ENCODE results near the gene RBM20.

The RBM20 gene

DNA sequence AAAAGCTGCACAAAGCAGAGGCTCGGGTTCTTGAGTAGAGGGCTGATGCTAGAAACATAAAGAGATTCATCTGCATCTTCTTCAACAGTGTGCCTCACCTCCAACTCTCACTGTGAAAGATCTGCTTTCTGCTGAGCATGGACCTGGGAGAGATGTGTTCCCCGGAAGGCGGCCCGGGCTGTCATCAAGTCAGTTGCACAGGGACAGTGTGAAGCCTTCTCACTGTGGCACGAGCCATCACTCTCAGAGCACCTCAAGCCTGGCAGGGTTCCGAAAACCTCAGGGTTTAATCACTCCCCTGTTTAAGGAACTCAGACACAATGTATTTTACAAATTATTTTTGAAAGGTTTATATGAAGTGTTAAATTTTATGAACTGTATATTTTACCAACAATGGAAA, 98.7 kb downstream of the RBM20 start:
- Histone ChIP-seq H3K36me3 (ENCODE audit: control insufficient read depth in 2 of 2, insufficient read depth in 2 of 2, low read length in 2 of 2) (no peaks in the 10 kb centered on the region), H3K27me3 (ENCODE audit: control insufficient read depth in 1 of 2, insufficient read depth in 2 of 2, low read length in 2 of 2) (no peaks in the 10 kb centered on the region), H3K27ac (ENCODE audit: low read length) (no peak overlapping the region), H3K9ac (ENCODE audit: low read length in 2 of 2) (no peak overlapping the region), H3K4me3 (ENCODE audit: low read length in 2 of 2) (no peak overlapping the region), H3K9me3 (ENCODE audit: control insufficient read depth in 2 of 2, low read length in 2 of 2) (no peaks in the 10 kb centered on the region), H3K4me1 (ENCODE audit: control insufficient read depth, insufficient read depth, low read length) (no peaks in the 10 kb centered on the region)

- no peak overlapping the region for H3K9ac ChIP-seq (ENCODE audit: low read length in 2 of 2)
Observed at GRCh38 chr10:110744782-110745181, 100.6 kb downstream of the RBM20 start.

GRCh38 chr10:110746254-110746826, 102.2 kb downstream of the RBM20 start:
- no peak overlapping the region for H3K4me3 ChIP-seq (ENCODE audit: low read length in 2 of 2)
- H3K4me1 ChIP-seq (ENCODE audit: control insufficient read depth, insufficient read depth, low read length), result no peaks in the 10 kb centered on the region
- no peaks in the 10 kb centered on the region for H3K9me3 ChIP-seq (ENCODE audit: control insufficient read depth in 2 of 2, low read length in 2 of 2)
- no peaks in the 10 kb centered on the region for H3K36me3 ChIP-seq (ENCODE audit: control insufficient read depth in 2 of 2, insufficient read depth in 2 of 2, low read length in 2 of 2)
- no peak overlapping the region for H3K27ac ChIP-seq (ENCODE audit: low read length)
- H3K27me3 ChIP-seq (ENCODE audit: control insufficient read depth in 1 of 2, insufficient read depth in 2 of 2, low read length in 2 of 2), result no peaks in the 10 kb centered on the region
- no peak overlapping the region for H3K9ac ChIP-seq (ENCODE audit: low read length in 2 of 2)

More at GRCh38 chr10:110744782-110745181, 100.6 kb downstream of the RBM20 start:
- Histone ChIP-seq H3K27me3 (ENCODE audit: control insufficient read depth in 1 of 2, insufficient read depth in 2 of 2, low read length in 2 of 2) (no peaks in the 10 kb centered on the region), H3K4me3 (ENCODE audit: low read length in 2 of 2) (no peak overlapping the region), H3K36me3 (ENCODE audit: control insufficient read depth in 2 of 2, insufficient read depth in 2 of 2, low read length in 2 of 2) (no peaks in the 10 kb centered on the region), H3K27ac (ENCODE audit: low read length) (no peak overlapping the region), H3K9me3 (ENCODE audit: control insufficient read depth in 2 of 2, low read length in 2 of 2) (no peaks in the 10 kb centered on the region), H3K4me1 (ENCODE audit: control insufficient read depth, insufficient read depth, low read length) (no peaks in the 10 kb centered on the region)

- no peaks in the 10 kb centered on the region for H3K9me3 ChIP-seq (ENCODE audit: control insufficient read depth in 2 of 2, low read length in 2 of 2)
- no peaks in the 10 kb centered on the region for H3K27me3 ChIP-seq (ENCODE audit: control insufficient read depth in 1 of 2, insufficient read depth in 2 of 2, low read length in 2 of 2)
- H3K27ac ChIP-seq (ENCODE audit: low read length), result no peak overlapping the region
- no peaks in the 10 kb centered on the region for H3K4me1 ChIP-seq (ENCODE audit: control insufficient read depth, insufficient read depth, low read length)
- no peak overlapping the region for H3K4me3 ChIP-seq (ENCODE audit: low read length in 2 of 2)
- H3K36me3 ChIP-seq (ENCODE audit: control insufficient read depth in 2 of 2, insufficient read depth in 2 of 2, low read length in 2 of 2), result no peaks in the 10 kb centered on the region
- H3K9ac ChIP-seq (ENCODE audit: low read length in 2 of 2), result no peak overlapping the region
Observed at GRCh38 chr10:110746969-110747608, 103.0 kb downstream of the RBM20 start.

DNA sequence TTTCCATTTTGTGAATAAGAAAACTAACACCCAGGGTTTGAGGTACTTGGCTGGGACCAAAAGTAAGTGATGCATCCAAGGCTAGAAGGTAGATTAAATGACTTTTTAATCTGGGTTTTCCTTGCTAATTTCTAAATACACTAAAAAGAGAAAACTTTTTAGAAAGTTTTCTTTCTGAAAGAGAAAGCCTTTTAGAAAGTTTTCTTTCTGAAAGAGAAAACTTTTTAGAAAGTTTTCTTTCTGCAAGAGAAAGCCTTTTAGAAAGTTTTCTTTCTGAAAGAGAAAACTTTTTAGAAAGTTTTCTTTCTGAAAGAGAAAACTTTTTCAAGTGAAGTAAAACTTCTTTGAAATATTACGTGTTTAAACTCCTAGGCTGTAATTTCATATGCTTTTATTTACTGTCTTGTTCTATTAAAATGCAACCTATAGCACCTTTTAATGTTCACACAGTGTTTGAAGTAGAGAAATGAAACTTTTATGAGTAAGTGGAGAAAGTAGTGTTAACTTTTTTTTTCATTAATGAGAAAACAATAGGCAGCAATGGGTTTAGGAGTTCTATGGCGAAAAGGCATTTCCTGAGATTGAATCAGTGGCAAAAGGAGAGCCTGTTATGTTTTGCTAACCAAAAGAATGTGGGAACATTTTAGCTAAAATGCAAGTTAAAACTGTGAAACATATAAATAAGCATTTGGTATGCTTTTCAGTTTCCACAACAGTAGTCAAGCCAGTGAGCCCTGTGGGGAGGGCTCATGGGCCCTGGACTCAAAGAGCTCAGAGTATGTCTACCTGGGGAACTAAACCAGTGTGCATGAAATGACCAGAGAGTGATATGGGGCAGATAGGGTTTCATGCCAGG, 103.7 kb downstream of the RBM20 start:
- Histone ChIP-seq H3K9me3 (ENCODE audit: control insufficient read depth in 2 of 2, low read length in 2 of 2) (no peaks in the 10 kb centered on the region), H3K27ac (ENCODE audit: low read length) (no peak overlapping the region), H3K27me3 (ENCODE audit: control insufficient read depth in 1 of 2, insufficient read depth in 2 of 2, low read length in 2 of 2) (no peaks in the 10 kb centered on the region), H3K4me3 (ENCODE audit: low read length in 2 of 2) (no peak overlapping the region), H3K36me3 (ENCODE audit: control insufficient read depth in 2 of 2, insufficient read depth in 2 of 2, low read length in 2 of 2) (no peaks in the 10 kb centered on the region), H3K9ac (ENCODE audit: low read length in 2 of 2) (no peak overlapping the region), H3K4me1 (ENCODE audit: control insufficient read depth, insufficient read depth, low read length) (no peaks in the 10 kb centered on the region)

GRCh38 chr10:110748970-110749369, 104.8 kb downstream of the RBM20 start:
- Histone ChIP-seq H3K27ac (ENCODE audit: low read length) (no peak overlapping the region), H3K4me1 (ENCODE audit: control insufficient read depth, insufficient read depth, low read length) (no peaks in the 10 kb centered on the region), H3K36me3 (ENCODE audit: control insufficient read depth in 2 of 2, insufficient read depth in 2 of 2, low read length in 2 of 2) (no peaks in the 10 kb centered on the region), H3K9me3 (ENCODE audit: control insufficient read depth in 2 of 2, low read length in 2 of 2) (no peaks in the 10 kb centered on the region), H3K9ac (ENCODE audit: low read length in 2 of 2) (no peak overlapping the region), H3K4me3 (ENCODE audit: low read length in 2 of 2) (no peak overlapping the region), H3K27me3 (ENCODE audit: control insufficient read depth in 1 of 2, insufficient read depth in 2 of 2, low read length in 2 of 2) (no peaks in the 10 kb centered on the region)

GRCh38 chr10:110750931-110751330, 106.8 kb downstream of the RBM20 start:
- Histone ChIP-seq H3K4me3 (ENCODE audit: low read length in 2 of 2) (no peak overlapping the region), H3K9me3 (ENCODE audit: control insufficient read depth in 2 of 2, low read length in 2 of 2) (no peaks in the 10 kb centered on the region), H3K9ac (ENCODE audit: low read length in 2 of 2) (no peak overlapping the region), H3K4me1 (ENCODE audit: control insufficient read depth, insufficient read depth, low read length) (no peaks in the 10 kb centered on the region), H3K27ac (ENCODE audit: low read length) (no peak overlapping the region), H3K36me3 (ENCODE audit: control insufficient read depth in 2 of 2, insufficient read depth in 2 of 2, low read length in 2 of 2) (no peaks in the 10 kb centered on the region), H3K27me3 (ENCODE audit: control insufficient read depth in 1 of 2, insufficient read depth in 2 of 2, low read length in 2 of 2) (no peaks in the 10 kb centered on the region)

DNA sequence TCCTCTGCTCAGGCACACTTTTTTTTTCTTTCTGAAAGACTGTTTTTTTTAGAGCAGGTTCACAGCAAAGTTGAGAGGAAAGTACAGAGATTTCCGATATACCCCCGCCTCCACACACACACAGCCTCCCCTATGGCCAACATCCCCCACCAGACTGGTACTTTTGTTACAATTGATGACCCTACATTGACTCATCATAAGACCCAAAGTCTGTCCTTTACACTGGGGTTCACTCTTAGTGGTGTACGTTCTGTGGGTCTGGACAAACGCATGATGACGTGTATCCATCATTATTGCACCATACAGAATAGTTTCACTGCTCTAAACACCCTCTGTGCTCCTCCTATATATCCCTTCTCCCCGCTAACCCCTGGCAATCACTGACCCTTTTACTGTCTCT, 107.7 kb downstream of the RBM20 start:
- no peaks in the 10 kb centered on the region for H3K9me3 ChIP-seq (ENCODE audit: control insufficient read depth in 2 of 2, low read length in 2 of 2)
- H3K4me1 ChIP-seq (ENCODE audit: control insufficient read depth, insufficient read depth, low read length), result peaks cover 2% of the 10 kb centered on the region
- H3K27me3 ChIP-seq (ENCODE audit: control insufficient read depth in 1 of 2, insufficient read depth in 2 of 2, low read length in 2 of 2), result no peaks in the 10 kb centered on the region
- H3K27ac ChIP-seq (ENCODE audit: low read length), result no peak overlapping the region
- no peak overlapping the region for H3K9ac ChIP-seq (ENCODE audit: low read length in 2 of 2)
- H3K36me3 ChIP-seq (ENCODE audit: control insufficient read depth in 2 of 2, insufficient read depth in 2 of 2, low read length in 2 of 2), result no peaks in the 10 kb centered on the region
- H3K4me3 ChIP-seq (ENCODE audit: low read length in 2 of 2), result no peak overlapping the region

DNA sequence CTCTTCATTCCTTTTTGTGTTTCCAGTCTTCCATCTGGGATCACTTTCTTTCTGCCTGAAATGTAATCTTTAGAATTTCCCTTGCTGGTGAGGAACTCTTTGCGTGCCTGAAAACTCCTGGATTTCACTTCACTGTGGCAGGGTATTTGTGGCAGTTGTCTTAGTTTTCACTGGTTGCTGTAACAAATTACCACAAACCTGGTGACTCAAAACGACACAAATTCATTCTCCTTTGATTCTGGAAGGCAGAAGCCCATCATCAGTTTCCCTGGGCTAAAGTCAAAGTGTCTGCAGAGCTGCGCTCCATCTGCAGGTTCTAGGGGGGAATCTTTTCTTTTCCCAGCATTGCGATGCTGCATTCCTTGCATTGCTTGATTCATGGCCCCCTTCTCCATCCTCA, 109.3 kb downstream of the RBM20 start:
- H3K9me3 ChIP-seq (ENCODE audit: control insufficient read depth in 2 of 2, low read length in 2 of 2), result no peaks in the 10 kb centered on the region
- H3K36me3 ChIP-seq (ENCODE audit: control insufficient read depth in 2 of 2, insufficient read depth in 2 of 2, low read length in 2 of 2), result no peaks in the 10 kb centered on the region
- peaks cover 2% of the 10 kb centered on the region for H3K4me1 ChIP-seq (ENCODE audit: control insufficient read depth, insufficient read depth, low read length)
- H3K27ac ChIP-seq (ENCODE audit: low read length), result no peak overlapping the region
- no peaks in the 10 kb centered on the region for H3K27me3 ChIP-seq (ENCODE audit: control insufficient read depth in 1 of 2, insufficient read depth in 2 of 2, low read length in 2 of 2)
- H3K4me3 ChIP-seq (ENCODE audit: low read length in 2 of 2), result no peak overlapping the region
- H3K9ac ChIP-seq (ENCODE audit: low read length in 2 of 2), result no peak overlapping the region

GRCh38 chr10:110754375-110755105, 110.4 kb downstream of the RBM20 start:
- Histone ChIP-seq H3K27me3 (ENCODE audit: control insufficient read depth in 1 of 2, insufficient read depth in 2 of 2, low read length in 2 of 2) (no peaks in the 10 kb centered on the region), H3K4me1 (ENCODE audit: control insufficient read depth, insufficient read depth, low read length) (peaks cover 2% of the 10 kb centered on the region), H3K36me3 (ENCODE audit: control insufficient read depth in 2 of 2, insufficient read depth in 2 of 2, low read length in 2 of 2) (no peaks in the 10 kb centered on the region), H3K27ac (ENCODE audit: low read length) (no peak overlapping the region), H3K4me3 (ENCODE audit: low read length in 2 of 2) (no peak overlapping the region), H3K9me3 (ENCODE audit: control insufficient read depth in 2 of 2, low read length in 2 of 2) (no peaks in the 10 kb centered on the region), H3K9ac (ENCODE audit: low read length in 2 of 2) (no peak overlapping the region)
